Stimulated activated CD4-positive, alpha-beta T cell treated with anti-CD3 and anti-CD28 coated beads, Interleukin-4, amount 100 ng/mL, for 48 hours (primary cell): ENCODE data around the gene C4A.
"Not testable (repeated sequence)": the region's sequence is repeated elsewhere in the genome, so short reads cannot be mapped to it uniquely, and the experiment has no call there.

Experiments
- DNase-seq, 2 donors: peaks; one replicate each; pipeline ENCODE4 v3.0.0-alpha.2; 2020; ENCODE audit warnings: low read depth in 2 of 2

C4A gene

GRCh38 chr6:31979238-31979898 lies 2.5 kb upstream of the C4A start:
- DNase-seq, result no peak

- DNase-seq, result not testable (repeated sequence)
Measured at GRCh38 chr6:31980195-31980876, 1.5 kb upstream of the C4A start.

GRCh38 chr6:31980998-31981397 lies 859 bp upstream of the C4A start:
- DNase-seq, result not testable (repeated sequence)

GRCh38 chr6:31989363-31989762 lies 7.5 kb downstream of the C4A start:
- DNase-seq, result not testable (repeated sequence)

- not testable (repeated sequence) for DNase-seq
Measured at GRCh38 chr6:31994421-31994820, 12.6 kb downstream of the C4A start.

GRCh38 chr6:31996385-31996784 lies 14.5 kb downstream of the C4A start:
- DNase-seq, result not testable (repeated sequence)

- DNase-seq, result not testable (repeated sequence)
Measured at GRCh38 chr6:32002546-32003268, 20.9 kb downstream of the C4A start.

- DNase-seq, result not testable (repeated sequence)
Measured at GRCh38 chr6:32003301-32003700, 21.4 kb downstream of the C4A start.

GRCh38 chr6:32004393-32004792 lies 22.5 kb downstream of the C4A start:
- not testable (repeated sequence) for DNase-seq

- not testable (repeated sequence) for DNase-seq
Measured at GRCh38 chr6:32004864-32005537, 23.1 kb downstream of the C4A start.

- DNase-seq, result not testable (repeated sequence)
Measured at GRCh38 chr6:32005538-32005880, 23.7 kb downstream of the C4A start.

GRCh38 chr6:32005991-32006529 lies 24.2 kb downstream of the C4A start:
- DNase-seq, result not testable (repeated sequence)

- DNase-seq, result not testable (repeated sequence)
Measured at GRCh38 chr6:32007086-32007485, 25.2 kb downstream of the C4A start.

- not testable (repeated sequence) for DNase-seq
Measured at GRCh38 chr6:32008037-32008436, 26.2 kb downstream of the C4A start.

- not testable (repeated sequence) for DNase-seq
Measured at GRCh38 chr6:32008616-32009015, 26.8 kb downstream of the C4A start.

- DNase-seq, result not testable (repeated sequence)
Measured at GRCh38 chr6:32009537-32009936, 27.7 kb downstream of the C4A start.

- DNase-seq, result not testable (repeated sequence)
Measured at GRCh38 chr6:32010856-32011530, 29.1 kb downstream of the C4A start.

GRCh38 chr6:32012941-32013617 lies 31.2 kb downstream of the C4A start:
- DNase-seq, result not testable (repeated sequence)

GRCh38 chr6:32013738-32014137 lies 31.9 kb downstream of the C4A start:
- not testable (repeated sequence) for DNase-seq

GRCh38 chr6:32014547-32014946 lies 32.7 kb downstream of the C4A start, which contains the start of gene C4B:
Gene C4B, plus strand, starts transcription at chr6:32014795. Its CDS starts 51 bp downstream, at chr6:32014846.
- not testable (repeated sequence) for DNase-seq
